ENCODE results near the gene MC3R.
A peak's percentile ranks its signal among the peaks of the same experiment; 100 is the strongest.

MC3R gene

DNA sequence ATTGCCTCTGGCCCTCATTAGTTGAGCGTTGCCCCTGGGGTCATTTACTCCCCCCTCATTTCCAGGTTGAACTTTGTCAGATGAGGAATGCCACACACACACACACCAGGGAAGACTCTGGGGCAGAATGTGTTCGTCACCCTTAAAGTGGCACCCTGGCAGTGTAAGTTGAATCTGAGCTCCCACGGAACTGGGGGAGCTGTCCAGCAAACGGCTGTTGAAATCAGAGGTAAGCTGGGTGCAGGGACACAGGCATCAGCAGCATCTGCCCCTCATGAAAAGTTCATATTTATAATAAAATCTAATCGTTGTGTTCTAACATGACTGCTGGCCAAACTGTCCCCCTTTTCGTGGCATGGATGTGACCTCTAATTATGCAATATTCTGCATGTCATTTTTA, 4.3 kb upstream of the MC3R start:
- DNase-seq (ENCODE audit: extremely low read depth, low read depth): no peak
- TF ChIP-seq CTCF (IDR thresholded peaks at IDR 0.05; ENCODE audit: low read depth, low read length, missing control alignments): no peak
- H3K4me3 ChIP-seq (replicated peaks; ENCODE audit: low read depth, low read length): no peak overlapping the region

- TF ChIP-seq CTCF (IDR thresholded peaks at IDR 0.05; ENCODE audit: low read depth, low read length, missing control alignments): no peak
- no peak overlapping the region for H3K4me3 ChIP-seq (replicated peaks; ENCODE audit: low read depth, low read length)
- DNase-seq (ENCODE audit: extremely low read depth, low read depth): no peak
Observed at GRCh38 chr20:56245761-56246160, 2.8 kb upstream of the MC3R start.

GRCh38 chr20:56249244-56249955, 868 bp downstream of the MC3R start:
- no peak for DNase-seq (ENCODE audit: extremely low read depth, low read depth)
- H3K4me3 ChIP-seq (replicated peaks; ENCODE audit: low read depth, low read length): no peak overlapping the region
- peak; percentile 60 for TF ChIP-seq CTCF (IDR thresholded peaks at IDR 0.05; ENCODE audit: low read depth, low read length, missing control alignments)

GRCh38 chr20:56249956-56250355, 1.4 kb downstream of the MC3R start:
- no peak for DNase-seq (ENCODE audit: extremely low read depth, low read depth)
- no peak overlapping the region for H3K4me3 ChIP-seq (replicated peaks; ENCODE audit: low read depth, low read length)
- no peak for TF ChIP-seq CTCF (IDR thresholded peaks at IDR 0.05; ENCODE audit: low read depth, low read length, missing control alignments)

- no peak for DNase-seq (ENCODE audit: extremely low read depth, low read depth)
- TF ChIP-seq CTCF (IDR thresholded peaks at IDR 0.05; ENCODE audit: low read depth, low read length, missing control alignments): no peak
Observed at GRCh38 chr20:56257604-56258003, 9.1 kb downstream of the MC3R start.

DNA sequence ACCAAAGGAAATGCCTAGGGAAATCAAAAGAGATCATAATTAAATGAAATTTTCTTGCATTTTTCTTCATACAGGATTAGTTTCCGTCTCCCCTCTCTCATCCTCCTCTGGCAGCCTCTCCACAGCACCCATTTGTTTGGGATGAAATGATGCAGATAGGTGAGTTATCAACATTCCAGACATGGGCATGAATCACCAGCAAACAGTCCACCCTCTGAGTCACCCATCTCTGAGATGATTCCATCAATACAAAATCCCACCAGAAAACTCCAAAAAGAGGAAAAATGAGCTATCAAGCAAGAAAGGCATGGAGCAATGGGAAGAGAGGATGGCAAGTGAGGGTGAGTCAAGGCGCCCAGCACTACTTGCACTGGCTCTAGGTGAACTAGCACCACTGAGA, 11.4 kb downstream of the MC3R start:
- DNase-seq (ENCODE audit: extremely low read depth, low read depth): no peak
- no peak overlapping the region for H3K4me3 ChIP-seq (replicated peaks; ENCODE audit: low read depth, low read length)
- no peak for TF ChIP-seq CTCF (IDR thresholded peaks at IDR 0.05; ENCODE audit: low read depth, low read length, missing control alignments)

More at GRCh38 chr20:56257604-56258003, 9.1 kb downstream of the MC3R start:
- H3K4me3 ChIP-seq (replicated peaks; ENCODE audit: low read depth, low read length): no peak overlapping the region

- no peak for DNase-seq (ENCODE audit: extremely low read depth, low read depth)
Observed at GRCh38 chr20:56268536-56268935, 20.0 kb downstream of the MC3R start.

More at GRCh38 chr20:56268536-56268935, 20.0 kb downstream of the MC3R start:
- no peak for TF ChIP-seq CTCF (IDR thresholded peaks at IDR 0.05; ENCODE audit: low read depth, low read length, missing control alignments)
- no peak overlapping the region for H3K4me3 ChIP-seq (replicated peaks; ENCODE audit: low read depth, low read length)
